ENCODE measurements around the gene PRDM11.

PRDM11 gene

DNA sequence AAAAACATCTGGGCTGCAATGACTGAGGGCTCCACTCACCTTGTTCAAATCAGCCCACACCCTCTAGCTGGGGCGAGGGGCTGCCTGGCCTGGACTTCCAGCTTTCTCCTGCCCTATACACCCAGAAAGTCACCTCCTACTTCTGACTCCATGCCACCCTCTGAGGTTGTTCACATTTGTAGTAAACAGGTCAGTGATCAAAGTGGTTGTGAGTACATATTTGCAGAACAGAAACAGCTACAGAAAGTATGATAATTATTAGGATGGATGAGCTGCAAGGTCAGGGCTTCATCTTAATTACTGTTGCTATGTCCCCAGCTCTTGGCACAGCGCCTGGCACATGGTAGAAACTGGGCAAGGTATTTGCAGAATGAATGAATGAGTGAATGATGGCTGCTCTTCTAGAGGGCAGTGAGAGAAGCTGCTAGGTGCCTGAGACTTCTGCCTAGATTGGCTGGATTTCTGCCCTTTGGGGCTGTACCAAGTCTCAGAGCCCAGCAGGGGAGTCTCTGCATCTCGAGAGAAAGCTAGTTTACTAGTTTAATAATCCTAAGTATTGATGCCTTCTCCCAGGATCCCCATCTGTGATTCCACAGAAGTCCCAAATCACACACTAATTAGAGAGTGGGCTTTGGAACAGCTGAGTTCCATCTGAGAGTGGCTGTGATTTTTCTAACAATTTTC, 103.7 kb downstream of the PRDM11 start:
- DNase-seq (ENCODE audit: low spot score): no peak
- Histone ChIP-seq H3K4me3 (no peak overlapping the region), H3K27ac (no peak overlapping the region)
- TF ChIP-seq, protein P1, sequence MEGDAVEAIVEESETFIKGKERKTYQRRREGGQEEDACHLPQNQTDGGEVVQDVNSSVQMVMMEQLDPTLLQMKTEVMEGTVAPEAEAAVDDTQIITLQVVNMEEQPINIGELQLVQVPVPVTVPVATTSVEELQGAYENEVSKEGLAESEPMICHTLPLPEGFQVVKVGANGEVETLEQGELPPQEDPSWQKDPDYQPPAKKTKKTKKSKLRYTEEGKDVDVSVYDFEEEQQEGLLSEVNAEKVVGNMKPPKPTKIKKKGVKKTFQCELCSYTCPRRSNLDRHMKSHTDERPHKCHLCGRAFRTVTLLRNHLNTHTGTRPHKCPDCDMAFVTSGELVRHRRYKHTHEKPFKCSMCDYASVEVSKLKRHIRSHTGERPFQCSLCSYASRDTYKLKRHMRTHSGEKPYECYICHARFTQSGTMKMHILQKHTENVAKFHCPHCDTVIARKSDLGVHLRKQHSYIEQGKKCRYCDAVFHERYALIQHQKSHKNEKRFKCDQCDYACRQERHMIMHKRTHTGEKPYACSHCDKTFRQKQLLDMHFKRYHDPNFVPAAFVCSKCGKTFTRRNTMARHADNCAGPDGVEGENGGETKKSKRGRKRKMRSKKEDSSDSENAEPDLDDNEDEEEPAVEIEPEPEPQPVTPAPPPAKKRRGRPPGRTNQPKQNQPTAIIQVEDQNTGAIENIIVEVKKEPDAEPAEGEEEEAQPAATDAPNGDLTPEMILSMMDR (IDR thresholded peaks at IDR 0.05): no peak

DNA sequence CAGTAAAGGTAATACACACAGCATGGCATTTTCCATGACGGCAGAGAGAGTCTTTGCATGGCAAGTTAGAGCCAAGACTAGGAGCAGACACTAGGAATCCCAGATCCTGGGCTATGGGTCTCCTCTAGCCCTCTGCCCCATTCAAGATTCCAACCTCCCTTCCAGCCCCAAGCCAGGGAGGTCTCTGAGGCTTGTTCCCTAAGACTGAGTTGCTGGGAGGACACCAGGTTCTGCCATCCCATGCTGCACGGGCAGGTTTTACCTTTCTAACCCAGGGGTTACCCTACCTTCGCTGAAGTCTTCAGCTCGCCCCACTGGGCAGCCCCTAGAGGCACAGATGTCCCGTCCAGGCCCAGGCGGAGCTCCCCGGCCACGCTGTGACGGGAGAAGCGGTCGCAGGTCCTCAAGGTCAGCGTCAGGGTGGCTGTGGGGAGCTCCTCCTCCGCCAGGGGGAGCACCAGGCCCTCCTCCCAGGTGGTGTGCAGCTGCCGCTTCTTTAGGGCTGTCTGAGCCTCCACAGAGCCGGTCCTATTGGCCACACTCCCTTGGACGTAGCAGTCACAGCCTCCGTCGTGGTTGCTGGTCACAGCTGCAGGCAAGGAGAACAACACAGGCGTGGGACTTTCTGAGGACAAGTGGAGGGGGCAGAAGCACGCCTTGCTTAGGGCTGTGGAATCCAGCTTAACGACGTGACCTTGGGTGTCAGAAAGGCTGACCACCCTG, 105.9 kb downstream of the PRDM11 start:
- Histone ChIP-seq H3K27ac (no peak overlapping the region), H3K4me3 (no peak overlapping the region)
- no peak for DNase-seq (ENCODE audit: low spot score)
- TF ChIP-seq, protein P1 (IDR thresholded peaks at IDR 0.05): peak; percentile 22

DNA sequence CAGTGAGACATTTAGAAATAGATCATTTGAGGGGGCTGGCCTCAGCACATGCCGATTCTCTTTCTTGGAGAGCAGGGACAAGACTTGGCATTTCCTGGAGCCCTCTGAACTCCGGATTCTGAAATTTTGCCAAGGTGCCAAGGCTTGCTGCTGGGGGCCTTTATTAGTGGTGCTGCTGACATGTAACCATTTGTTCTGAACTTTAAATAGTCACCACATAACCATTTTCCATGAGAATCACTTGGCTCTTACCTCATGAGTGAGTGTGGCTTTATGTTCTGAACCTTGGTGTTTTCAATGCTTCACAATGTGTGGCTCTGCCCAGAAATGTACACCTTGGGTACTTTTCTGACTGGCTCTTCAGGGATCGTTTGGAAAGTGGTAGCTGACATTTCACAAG, 106.4 kb downstream of the PRDM11 start:
- TF ChIP-seq, protein P1 (IDR thresholded peaks at IDR 0.05): no peak
- DNase-seq (ENCODE audit: low spot score): no peak

DNA sequence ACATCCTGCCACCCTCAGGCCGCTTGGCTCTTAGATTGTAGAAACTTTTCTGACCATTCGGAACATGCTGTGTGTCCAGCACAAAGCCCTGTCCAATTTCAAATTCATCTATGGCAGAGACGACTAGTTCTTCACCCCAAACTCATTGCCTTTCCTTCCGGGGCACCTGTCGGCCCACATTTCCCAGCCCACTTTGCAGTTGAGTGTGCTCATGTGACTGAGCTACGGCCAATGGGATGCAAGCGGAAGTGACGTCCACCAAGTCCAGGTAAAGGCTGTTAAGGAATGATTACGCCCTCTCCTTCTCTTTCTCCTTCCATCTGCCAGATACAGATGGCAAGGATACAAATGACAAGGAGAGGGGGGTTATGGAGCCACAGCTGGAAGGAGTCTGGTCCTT, 107.2 kb downstream of the PRDM11 start:
- no peak overlapping the region for H3K4me3 ChIP-seq
- DNase-seq (ENCODE audit: low spot score): no peak
- TF ChIP-seq, protein P1 (IDR thresholded peaks at IDR 0.05): no peak

More for the DNA sequence above, 106.4 kb downstream of the PRDM11 start:
- Histone ChIP-seq H3K27ac (no peak overlapping the region), H3K4me3 (no peak overlapping the region)

DNA sequence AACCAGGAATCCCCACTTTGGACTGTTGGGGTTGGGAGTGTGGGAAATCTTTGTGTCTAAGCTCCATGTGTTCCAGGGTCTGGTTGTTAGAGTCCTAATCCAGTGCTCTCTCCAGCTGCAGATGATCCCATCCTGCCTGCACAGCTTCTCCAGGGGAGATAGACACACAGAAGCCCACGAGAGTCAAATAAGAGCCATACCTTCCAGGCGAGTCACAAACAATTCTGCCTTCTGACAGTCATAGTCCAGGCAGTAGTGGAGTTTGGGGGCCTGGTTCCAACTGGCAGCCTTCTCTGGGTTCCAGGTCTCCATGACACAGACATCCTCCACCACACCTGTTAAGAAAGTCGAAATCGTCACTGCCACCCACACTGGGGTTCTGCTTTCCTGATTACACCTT, 107.6 kb downstream of the PRDM11 start:
- no peak for DNase-seq (ENCODE audit: low spot score)
- Histone ChIP-seq H3K4me3 (no peak overlapping the region), H3K27ac (no peak overlapping the region)
- TF ChIP-seq, protein P1 (IDR thresholded peaks at IDR 0.05): no peak

More for the DNA sequence above, 107.2 kb downstream of the PRDM11 start:
- H3K27ac ChIP-seq: no peak overlapping the region

DNA sequence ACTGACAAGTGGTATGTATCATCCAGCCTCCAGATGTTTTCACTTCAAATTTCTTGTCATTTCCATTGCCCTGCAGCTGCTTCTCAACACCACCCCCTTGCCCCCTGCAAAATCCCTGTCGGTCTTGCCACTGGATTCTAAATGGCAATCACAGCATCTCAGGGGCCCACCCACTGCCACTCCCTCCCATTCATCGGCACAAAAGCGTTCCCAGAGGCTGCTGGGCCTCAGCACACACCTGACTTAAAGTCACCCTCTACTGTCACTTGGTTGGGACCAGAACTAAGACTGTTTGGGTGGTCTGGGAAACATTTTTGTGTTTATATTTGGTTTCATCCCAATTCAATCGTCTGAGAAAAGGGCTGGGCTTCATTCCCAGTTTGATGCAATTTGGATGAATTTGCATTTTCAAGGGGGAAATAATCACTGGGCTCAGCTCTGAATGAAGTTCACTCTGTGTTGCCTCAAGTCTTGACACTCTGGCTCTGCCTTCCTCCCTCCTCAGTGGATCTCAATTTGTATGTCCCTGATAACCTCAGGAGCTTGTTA, 112.6 kb downstream of the PRDM11 start:
- DNase-seq (ENCODE audit: low spot score): no peak

More for the DNA sequence above, 112.6 kb downstream of the PRDM11 start:
- H3K27ac ChIP-seq: no peak overlapping the region
- TF ChIP-seq, protein P1 (IDR thresholded peaks at IDR 0.05): no peak
- no peak overlapping the region for H3K4me3 ChIP-seq
